Dedifferentiated amniotic fluid mesenchymal stem cell (primary cell): ENCODE results near the gene FAM168A.

Source experiments
- DNase-seq: peaks from one replicate; pipeline ENCODE4 v3.0.0-alpha.2; 2016; ENCODE audit errors: extremely low spot score

FAM168A gene

GRCh38 chr11:73556966-73557365 is 40.9 kb downstream of the FAM168A start:
- no peak for DNase-seq

DNA sequence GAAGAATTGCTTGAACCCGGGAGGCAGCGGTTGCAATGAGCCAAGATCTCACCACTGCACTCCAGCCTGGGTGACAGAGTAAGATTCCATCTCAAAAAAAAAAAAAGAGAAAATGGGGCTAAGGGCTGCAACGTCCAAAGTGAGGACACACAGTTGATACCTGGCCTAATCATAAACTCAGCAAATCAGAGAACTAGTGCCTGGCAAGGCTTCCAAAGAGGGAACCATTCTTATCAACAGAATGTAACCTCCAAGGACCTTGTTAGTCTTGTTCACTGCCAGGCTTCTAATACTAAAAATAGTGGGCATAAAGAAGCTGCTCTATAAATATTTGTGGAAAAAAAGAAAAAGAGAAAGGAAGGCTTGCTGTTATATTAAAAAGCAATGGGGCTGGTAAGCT is 42.3 kb downstream of the FAM168A start:
- DNase-seq = no peak

DNA sequence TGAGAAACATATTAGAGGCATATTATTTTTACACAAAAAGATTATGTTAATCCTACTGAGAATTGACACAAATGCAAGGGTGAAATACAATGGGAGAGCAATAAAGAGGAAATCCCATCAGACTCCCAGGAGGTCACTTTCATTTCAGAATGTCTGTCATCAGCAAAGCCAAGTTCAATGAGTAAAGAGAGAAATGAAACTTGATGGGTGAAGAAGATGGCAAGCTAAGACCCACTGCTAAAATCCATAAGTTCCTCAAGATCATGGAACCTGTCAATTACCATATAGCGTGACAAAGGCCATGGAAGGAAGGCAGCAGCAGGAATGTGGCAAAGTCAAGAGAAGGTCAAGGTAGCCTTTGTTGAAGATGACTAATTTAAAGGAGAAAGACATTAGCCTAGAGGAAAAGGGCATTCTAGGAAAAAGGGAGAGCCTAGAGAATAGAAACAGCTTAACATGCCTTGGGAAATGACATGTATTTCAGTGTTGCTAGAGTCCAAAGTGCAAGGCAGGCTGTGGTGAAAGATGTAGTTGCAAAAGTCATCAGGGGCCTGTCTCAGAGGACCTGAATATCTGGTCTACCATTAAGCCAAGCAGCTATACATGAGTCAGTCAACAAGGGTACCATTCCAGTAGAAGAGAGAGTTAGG is 43.1 kb downstream of the FAM168A start:
- no peak for DNase-seq

DNA sequence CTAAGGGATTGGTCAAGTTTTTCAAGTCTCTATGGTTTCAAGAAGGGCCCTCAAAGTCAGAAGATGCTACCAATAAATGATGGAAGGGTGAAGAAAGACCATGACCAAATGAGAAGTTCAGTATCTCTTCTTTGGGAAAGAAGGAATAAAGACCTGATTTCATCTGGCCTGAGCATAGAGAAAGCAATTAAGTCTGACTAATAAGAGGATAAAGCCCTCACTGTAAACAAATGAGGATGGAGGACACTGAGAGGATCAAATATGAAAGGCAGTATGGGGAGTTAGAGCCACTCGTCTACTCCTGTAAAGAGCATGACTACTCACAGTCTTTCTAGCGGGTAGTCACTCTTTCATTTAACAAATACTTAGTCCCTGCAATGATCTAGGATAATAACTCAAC is 44.6 kb downstream of the FAM168A start:
- no peak for DNase-seq

DNA sequence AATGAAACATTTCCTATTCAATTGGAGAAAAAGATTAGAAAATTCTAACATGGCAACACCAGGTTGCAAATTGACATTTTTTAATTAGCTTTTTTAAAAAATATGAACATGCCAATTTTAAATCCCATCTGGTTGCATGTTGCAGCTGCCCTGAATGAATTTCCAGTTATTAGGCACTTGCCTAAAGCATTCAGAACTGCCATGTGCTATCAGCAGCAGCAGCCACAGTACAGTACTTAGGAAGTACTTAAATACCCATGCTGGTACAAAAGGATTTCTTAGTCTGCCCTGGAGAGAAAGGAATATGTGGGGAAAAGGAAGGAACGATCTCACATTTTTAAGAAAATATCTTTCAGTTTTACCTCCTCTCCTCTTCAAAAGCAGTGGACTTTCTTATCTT is 46.2 kb downstream of the FAM168A start:
- DNase-seq = no peak

GRCh38 chr11:73549376-73549775 is 48.5 kb downstream of the FAM168A start:
- no peak for DNase-seq

DNA sequence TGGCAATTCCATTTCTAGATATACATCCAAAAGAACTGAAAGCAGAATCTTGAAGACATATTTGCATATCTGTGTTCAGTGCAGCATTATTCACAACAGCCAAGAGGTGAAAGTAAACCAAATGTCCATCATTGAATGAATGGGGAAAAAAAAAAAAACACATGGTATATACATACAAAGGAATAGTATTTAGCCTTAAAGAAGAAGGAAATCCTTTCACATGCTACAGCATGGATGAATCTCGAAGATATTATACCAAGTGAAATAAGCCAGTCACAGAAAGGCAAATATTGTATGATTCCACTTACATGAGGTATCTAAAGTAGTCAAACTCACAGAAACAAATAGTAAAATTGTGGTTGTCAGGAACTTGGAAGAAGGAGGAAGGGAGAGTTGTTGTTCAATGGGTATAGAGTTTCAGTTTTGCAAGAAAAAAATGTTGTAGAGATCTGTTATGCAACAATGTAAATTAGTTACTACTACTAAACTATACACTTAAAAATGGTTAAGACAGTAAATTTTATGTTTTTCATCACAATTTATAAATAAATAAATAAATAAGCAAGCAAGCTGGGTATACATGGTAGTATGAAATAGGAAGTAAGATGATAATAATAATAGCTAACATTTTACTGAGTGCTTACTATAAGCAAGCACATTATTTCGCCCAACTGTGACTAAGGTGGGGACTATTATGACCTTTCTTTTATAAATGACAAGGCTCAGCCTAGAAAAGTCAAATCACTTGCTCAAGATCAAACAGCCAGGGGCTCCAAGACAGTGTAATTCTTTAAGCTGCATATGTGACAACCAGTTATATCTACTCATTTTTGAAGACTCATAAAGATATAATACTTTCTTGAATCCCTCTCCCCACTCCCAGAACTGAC is 50.0 kb downstream of the FAM168A start:
- no peak for DNase-seq

GRCh38 chr11:73542175-73542574 is 55.7 kb downstream of the FAM168A start:
- DNase-seq = no peak

GRCh38 chr11:73539506-73540084 is 58.3 kb downstream of the FAM168A start:
- DNase-seq = no peak

DNA sequence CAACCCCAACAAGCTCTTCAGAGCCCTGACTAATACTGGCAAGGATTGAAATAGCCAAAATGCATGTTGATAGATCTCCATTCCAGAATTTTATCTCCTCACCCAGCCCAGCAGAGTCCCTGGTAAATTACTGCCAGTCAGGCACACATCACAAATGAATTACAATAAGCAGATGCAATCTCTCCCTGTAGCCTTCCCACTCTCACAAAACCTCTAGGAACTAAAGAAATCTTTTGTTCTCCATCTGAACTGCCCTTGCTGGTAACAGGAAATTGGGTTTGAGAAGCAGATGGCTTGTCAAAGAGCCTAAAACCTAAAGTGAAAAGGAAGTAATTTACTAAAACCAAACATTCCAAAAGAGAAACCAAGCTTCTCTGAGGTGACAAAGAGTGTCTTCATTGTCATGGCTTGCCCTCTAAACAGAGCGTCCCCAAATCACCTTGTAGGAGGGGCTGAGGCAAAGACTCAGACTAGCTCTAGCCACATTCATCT is 59.5 kb downstream of the FAM168A start:
- DNase-seq = no peak

DNA sequence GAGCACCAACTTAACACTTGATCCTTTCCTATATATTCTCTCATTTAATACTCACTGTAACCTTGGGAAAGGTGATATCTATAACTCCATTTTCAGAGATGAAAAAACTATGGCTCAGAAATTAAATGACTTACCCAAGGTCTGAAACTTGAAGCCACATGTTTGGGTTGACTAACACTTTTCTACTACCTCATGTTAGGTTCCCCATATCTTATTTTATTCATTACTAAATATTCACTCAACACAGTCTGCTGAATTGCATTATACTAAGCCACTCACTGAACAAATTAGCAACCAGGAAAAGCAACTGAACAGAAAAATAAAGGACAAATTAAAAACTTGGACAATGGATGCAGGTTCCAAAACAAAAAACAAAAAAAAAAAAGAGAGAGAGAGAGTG is 59.9 kb downstream of the FAM168A start:
- no peak for DNase-seq

DNA sequence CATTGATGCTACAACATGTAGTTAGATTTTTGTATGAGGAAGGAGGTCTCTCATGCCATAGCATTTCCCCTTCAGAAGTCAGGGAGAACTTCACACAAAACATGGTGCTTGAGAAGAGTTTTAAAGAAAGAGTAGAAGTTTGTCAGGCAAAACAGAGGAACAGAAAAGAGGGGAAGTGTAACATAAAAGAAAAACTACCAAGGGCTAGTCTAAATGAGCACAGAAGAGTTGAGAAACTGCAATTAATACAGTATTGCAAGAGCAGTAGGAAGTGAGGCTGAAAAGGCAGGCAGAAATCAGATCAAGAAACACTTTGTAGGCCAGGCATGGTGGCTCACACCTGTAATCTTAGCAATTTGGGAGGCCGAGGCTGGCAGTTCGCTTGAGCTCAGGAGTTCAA is 61.0 kb downstream of the FAM168A start:
- DNase-seq = no peak

DNA sequence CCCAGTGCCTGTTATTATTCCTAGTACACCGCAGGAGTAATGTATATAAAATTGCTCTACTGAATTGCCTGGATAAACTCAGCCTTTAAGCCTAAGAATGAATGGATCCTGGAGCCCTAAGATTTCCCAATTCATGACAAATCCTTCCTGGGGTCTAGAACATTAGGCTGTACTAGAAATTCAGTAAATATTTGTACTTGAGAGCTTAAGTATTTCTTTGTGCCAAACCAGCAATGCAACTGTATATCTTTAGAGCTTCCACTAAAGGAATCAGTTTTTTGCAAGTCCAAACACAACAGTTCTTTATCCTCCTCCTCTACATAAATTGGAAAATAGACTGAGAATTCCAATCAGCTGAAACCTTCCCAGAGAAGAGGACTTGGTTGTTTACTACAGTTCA is 65.6 kb downstream of the FAM168A start:
- DNase-seq = no peak

- DNase-seq = no peak
Observed at GRCh38 chr11:73531386-73531785, 66.5 kb downstream of the FAM168A start.

DNA sequence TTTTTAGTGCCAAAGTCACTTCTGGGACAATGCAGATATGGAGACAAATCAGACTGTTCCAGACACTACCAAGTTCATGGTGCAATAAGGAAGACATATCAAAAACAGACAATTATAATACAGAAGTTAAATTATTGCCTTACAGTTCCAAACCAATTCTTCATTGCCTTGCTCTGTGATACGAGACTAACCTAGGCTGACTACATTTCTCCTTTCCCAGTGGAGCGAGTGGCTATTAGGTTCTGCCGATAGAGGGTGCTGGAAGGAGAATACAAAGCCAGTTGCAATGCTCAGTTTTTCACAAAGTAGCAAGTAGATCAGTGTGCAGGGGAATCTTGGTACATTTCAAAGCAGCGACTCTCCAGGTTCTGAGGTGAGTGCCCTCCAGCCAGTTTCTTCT is 67.8 kb downstream of the FAM168A start:
- DNase-seq = no peak

DNA sequence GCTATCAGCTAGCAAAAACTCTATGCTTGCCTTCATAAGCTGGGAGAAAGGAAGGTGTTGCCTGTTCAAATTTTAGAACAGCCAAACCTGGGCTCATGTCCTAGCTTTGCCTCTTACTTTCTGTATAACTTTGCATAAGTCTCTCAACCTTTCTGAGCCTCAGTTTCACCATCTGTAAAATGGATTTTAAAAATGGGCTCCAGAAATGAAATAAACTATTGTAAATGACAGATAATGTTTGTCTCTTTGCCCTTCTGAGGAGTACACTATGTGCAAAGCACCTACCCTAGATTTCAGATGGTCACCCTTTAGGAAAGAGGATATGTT is 68.7 kb downstream of the FAM168A start:
- no peak for DNase-seq

DNA sequence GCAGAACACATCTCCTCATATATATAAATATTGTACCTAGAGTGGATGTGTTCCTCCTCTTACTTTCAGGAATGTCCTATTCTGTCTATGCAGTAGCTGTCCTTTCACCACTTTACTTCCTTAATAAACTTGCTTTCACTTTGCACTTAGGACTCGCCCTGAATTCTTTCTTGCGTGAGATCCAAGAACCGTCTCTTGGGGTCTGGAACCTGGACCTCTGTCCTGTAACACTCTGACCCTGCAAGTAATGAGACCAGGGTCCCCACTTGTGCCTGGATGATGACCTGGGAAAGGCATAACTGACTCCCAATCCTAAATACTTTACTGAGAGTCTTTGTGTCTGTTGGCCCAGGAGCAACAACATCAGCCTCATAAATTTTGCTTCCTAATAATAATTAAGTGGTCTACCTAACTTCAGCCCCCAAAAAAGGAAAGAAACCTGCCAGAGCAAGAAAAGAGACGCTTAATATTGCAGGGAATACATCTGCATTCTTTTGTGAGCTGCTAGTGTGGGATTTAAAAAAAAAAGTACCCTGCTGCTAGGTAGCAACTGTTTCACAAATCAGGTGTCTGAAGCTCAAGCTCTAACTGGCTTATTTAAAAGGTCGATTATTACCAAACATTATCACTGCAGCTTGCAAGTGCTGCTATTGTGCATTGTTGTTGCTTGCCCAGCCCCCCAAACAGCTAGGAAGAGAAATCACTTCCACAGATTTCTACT is 69.3 kb downstream of the FAM168A start:
- DNase-seq = no peak

- no peak for DNase-seq
Observed at GRCh38 chr11:73528013-73528412, 69.9 kb downstream of the FAM168A start.

DNA sequence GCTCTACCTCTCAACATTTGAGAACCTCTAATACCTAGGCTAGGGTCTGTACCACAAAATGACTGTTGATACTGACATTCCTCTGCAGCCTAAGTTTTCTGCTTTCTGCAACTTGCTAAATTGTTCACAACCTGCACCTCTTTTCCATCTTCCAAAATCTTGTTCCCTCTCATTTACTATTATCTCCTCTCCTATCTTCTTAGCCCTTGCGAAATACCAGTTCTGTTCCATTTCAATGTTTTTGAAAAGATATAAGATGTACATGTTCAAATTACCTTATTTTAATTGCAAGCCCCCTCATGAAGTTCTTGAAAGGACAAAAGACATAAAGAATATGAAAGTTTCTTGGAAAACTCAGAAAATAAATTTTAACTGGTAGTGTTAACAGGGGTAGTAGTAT is 72.3 kb downstream of the FAM168A start:
- no peak for DNase-seq

GRCh38 chr11:73524774-73525173 is 73.1 kb downstream of the FAM168A start:
- DNase-seq = no peak

DNA sequence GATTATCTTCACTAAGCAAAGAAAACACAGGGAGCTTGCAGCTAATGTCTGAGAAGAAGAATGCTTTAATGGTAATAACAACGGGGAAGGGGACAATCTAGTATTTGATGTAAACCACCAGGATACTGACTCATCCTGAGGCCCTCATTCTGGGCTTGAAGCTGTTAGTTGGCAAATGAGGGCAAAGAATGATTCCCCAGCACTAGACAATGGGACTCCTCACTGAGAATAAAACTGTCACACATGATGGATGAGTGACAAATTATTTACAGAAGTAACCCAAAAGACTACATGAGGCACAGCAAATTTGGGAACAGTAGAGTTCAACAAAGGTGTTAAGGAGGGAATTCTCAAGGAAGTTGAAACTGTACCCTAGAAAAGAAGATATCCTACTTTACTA is 76.3 kb downstream of the FAM168A start:
- no peak for DNase-seq

DNA sequence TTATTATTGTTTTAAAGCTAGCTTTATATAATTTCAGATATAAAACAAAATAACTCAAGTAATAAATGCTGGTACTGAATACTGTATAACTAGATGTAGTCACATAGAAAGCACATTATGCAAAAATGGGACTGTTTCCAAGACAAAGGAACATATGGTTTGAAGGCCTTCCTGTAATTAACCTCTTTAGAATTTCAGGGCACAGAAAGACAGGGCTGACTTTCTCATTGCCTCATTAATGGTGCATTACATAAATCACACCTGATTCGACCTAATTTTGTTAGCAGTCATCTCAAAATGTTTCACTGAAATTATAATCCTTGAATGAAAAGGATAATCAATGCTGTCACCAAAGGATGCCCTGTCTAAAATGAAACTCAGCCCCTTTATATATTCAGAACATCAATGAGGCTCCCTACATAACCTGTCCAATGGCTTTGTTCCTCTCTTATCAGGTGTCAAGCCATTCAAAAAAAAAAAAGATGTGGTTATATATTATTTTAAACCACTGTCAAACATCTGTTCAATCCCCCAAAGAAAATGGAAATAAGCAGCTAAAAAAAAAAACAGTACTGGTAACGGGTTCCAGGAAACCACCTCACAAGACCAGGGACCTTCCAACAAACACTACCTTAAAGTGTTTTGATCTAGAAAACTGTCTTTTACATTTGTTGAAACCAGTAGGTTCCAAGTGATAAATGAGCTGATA is 77.4 kb downstream of the FAM168A start:
- DNase-seq = no peak
